ENCODE measurements around the gene SMYD3. TPM values are rescaled to one million over a fixed set of nuclear protein-coding genes. Genes with fewer than 3 reads are reported as not detected.
"Not testable (repeated sequence)": the region's sequence is repeated elsewhere in the genome, so short reads cannot be mapped to it uniquely, and the experiment has no call there.

Gene SMYD3
- total and polyA plus RNA-seq, 2 donors, result 22.0 to 27.0 TPM

DNA sequence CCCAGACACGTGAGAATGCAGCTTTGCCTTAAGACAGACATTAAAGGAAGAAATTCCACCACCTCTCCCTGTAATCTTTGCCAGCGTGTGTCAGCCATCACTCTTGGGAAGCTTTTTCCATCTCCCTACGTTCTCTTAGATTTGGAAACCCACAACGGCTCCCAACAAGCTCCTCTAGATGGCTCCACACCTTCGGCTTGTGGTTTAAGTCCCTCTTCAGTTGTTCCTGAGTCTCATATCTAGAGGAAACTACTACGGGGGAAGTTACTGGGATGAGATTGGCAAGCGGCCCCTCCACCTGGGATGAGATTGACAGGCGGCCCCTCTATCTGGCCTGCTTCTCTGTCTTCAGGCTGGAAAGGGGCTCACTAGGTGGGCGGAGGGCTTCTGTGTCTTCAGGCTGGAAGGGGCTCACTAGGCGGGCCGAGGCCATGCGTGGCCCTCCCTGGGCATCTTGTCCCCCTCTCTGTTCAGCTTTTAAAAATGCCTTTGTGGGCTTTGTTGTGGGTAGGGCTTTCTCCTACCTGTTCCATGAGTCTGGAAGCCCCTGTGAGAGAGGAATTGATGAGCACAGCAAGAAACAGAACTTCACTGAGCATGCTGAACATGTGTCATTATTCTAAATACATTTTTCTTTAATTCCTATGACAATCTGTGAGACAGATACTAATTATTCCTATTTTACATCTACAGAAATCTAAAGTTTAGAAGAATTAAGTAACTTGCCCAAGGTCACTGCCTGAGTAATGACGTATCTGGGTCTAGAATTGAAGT, 681.8 kb downstream of the SMYD3 start:
- Histone ChIP-seq H3K27me3 (ENCODE audit: control insufficient read depth in 2 of 2, insufficient read depth in 1 of 2, low read length in 1 of 2) (no peaks in the 10 kb centered on the region), H3K4me1 (ENCODE audit: control insufficient read depth in 2 of 2, insufficient read depth in 2 of 2, low read length in 2 of 2) (no peaks in the 10 kb centered on the region), H3K36me3 (ENCODE audit: control insufficient read depth in 2 of 2, insufficient read depth in 2 of 2, low read length in 1 of 2) (no peaks in the 10 kb centered on the region), H3K27ac (ENCODE audit: low read depth in 1 of 2, low read length in 1 of 2) (no peak overlapping the region), H3K4me3 (ENCODE audit: low read length in 2 of 2) (no peak overlapping the region), H3K9me3 (ENCODE audit: control insufficient read depth in 2 of 2, insufficient read depth in 1 of 2, low read length in 1 of 2) (no peaks in the 10 kb centered on the region)
- DNase-seq (ENCODE audit: low read depth in 6 of 9, low spot score in 9 of 9), result no peak
- 98% methylated on average over 13 of the region's 13 CpGs for WGBS

DNA sequence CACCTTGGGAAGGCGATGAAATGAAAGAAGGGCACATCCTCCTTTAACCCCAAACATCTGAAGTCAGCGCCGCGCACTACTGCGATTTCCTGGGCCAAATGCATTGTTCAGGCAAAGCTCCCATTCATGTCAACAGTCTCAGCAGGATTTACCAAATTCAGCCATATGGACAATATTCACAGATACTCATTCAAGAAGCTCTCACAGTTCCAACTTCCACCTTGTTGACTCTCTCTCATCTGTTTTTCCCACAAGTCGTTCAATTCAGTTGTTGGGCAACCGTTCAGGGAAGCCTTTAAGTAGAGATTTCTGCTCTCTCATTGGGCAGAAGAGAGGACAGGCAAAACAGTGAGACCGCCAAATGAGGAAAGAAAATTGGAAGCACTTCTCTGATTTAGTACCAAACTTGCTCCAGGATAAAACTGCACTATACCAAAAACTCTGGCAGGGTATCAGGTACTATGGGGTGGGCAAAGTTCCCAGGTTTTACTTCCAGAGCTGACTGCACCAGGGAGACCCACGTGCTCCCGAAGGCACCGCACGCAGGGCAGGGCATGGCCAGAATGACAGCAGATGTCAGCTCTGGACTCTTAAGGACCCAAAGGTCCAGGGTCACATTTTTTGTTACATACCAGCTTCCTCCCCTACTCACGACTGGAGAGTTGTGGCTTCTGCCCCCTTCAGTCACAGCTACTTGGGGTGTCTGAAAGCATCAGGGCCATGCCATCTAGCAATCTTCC, 683.5 kb downstream of the SMYD3 start:
- no peak overlapping the region for H3K27ac ChIP-seq (ENCODE audit: low read depth in 1 of 2, low read length in 1 of 2)

DNA sequence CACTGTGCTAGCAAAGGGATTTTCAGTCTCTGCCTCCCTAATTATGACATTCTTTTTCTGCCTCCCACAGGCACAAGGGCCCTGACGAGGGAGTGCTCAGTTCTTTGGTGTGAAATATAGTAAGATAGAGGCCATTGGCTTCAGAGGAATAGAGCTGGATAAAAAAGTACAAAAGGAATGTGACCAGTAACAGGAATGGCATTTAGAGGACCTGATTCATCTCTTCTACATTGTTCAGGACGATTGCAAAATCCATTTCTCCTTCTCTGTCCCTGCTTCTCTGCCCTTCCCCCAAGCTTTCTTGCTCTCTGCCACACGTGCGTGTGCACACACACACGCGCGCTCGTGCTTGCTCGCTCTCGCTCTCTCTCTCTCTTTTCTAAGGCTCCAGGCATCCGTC, 684.1 kb downstream of the SMYD3 start:
- 97% methylated on average over 11 of the region's 11 CpGs for WGBS
- Histone ChIP-seq H3K4me3 (ENCODE audit: low read length in 2 of 2) (no peak overlapping the region), H3K9me3 (ENCODE audit: control insufficient read depth in 2 of 2, insufficient read depth in 1 of 2, low read length in 1 of 2) (no peaks in the 10 kb centered on the region), H3K27me3 (ENCODE audit: control insufficient read depth in 2 of 2, insufficient read depth in 1 of 2, low read length in 1 of 2) (no peaks in the 10 kb centered on the region), H3K27ac (ENCODE audit: low read depth in 1 of 2, low read length in 1 of 2) (no peak overlapping the region), H3K36me3 (ENCODE audit: control insufficient read depth in 2 of 2, insufficient read depth in 2 of 2, low read length in 1 of 2) (no peaks in the 10 kb centered on the region), H3K4me1 (ENCODE audit: control insufficient read depth in 2 of 2, insufficient read depth in 2 of 2, low read length in 2 of 2) (no peaks in the 10 kb centered on the region)
- DNase-seq (ENCODE audit: low read depth in 6 of 9, low spot score in 9 of 9), result no peak

More for the DNA sequence above, 683.5 kb downstream of the SMYD3 start:
- no peak for DNase-seq (ENCODE audit: low read depth in 6 of 9, low spot score in 9 of 9)
- Histone ChIP-seq H3K4me3 (ENCODE audit: low read length in 2 of 2) (no peak overlapping the region), H3K9me3 (ENCODE audit: control insufficient read depth in 2 of 2, insufficient read depth in 1 of 2, low read length in 1 of 2) (no peaks in the 10 kb centered on the region), H3K27me3 (ENCODE audit: control insufficient read depth in 2 of 2, insufficient read depth in 1 of 2, low read length in 1 of 2) (no peaks in the 10 kb centered on the region), H3K36me3 (ENCODE audit: control insufficient read depth in 2 of 2, insufficient read depth in 2 of 2, low read length in 1 of 2) (no peaks in the 10 kb centered on the region), H3K4me1 (ENCODE audit: control insufficient read depth in 2 of 2, insufficient read depth in 2 of 2, low read length in 2 of 2) (no peaks in the 10 kb centered on the region)
- WGBS, result 95% methylated on average over 13 of the region's 13 CpGs

DNA sequence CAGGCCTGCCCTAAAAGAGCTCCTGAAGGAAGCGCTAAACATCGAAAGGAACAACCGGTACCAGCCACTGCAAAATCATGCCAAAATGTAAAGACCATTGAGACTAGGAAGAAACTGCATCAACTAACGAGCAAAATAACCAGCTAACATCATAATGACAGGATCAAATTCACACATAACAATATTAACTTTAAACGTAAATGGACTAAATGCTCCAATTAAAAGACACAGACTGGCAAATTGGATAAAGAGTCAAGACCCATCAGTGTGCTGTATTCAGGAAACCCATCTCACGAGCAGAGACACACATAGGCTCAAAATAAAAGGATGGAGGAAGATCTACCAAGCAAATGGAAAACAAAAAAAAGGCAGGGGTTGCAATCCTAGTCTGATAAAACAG, 688.7 kb downstream of the SMYD3 start:
- not testable (repeated sequence) for H3K36me3 ChIP-seq (ENCODE audit: control insufficient read depth in 2 of 2, insufficient read depth in 2 of 2, low read length in 1 of 2); H3K4me3 ChIP-seq (ENCODE audit: low read length in 2 of 2); H3K9me3 ChIP-seq (ENCODE audit: control insufficient read depth in 2 of 2, insufficient read depth in 1 of 2, low read length in 1 of 2); H3K27ac ChIP-seq (ENCODE audit: low read depth in 1 of 2, low read length in 1 of 2); H3K27me3 ChIP-seq (ENCODE audit: control insufficient read depth in 2 of 2, insufficient read depth in 1 of 2, low read length in 1 of 2); H3K4me1 ChIP-seq (ENCODE audit: control insufficient read depth in 2 of 2, insufficient read depth in 2 of 2, low read length in 2 of 2); DNase-seq (ENCODE audit: low read depth in 6 of 9, low spot score in 9 of 9)
- 88% methylated on average over 5 of the region's 6 CpGs for WGBS

DNA sequence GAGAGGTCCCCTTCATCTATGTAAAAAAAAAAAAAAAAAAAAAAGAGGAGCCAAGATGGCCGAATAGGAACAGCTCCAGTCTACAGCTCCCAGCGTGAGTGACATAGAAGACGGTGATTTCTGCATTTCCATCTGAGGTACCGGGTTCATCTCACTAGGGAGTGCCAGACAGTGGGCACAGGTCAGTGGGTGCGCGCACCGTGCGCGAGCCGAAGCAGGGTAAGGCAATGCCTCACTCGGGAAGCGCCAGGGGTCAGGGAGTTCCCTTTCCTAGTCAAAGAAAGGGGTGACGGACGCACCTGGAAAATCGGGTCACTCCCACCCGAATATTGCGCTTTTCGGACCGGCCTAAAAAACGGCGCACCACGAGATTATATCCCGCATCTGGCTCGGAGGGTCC, 690.6 kb downstream of the SMYD3 start:
- not testable (repeated sequence) for H3K9me3 ChIP-seq (ENCODE audit: control insufficient read depth in 2 of 2, insufficient read depth in 1 of 2, low read length in 1 of 2); H3K36me3 ChIP-seq (ENCODE audit: control insufficient read depth in 2 of 2, insufficient read depth in 2 of 2, low read length in 1 of 2); DNase-seq (ENCODE audit: low read depth in 6 of 9, low spot score in 9 of 9); H3K4me3 ChIP-seq (ENCODE audit: low read length in 2 of 2); H3K27ac ChIP-seq (ENCODE audit: low read depth in 1 of 2, low read length in 1 of 2); H3K4me1 ChIP-seq (ENCODE audit: control insufficient read depth in 2 of 2, insufficient read depth in 2 of 2, low read length in 2 of 2); H3K27me3 ChIP-seq (ENCODE audit: control insufficient read depth in 2 of 2, insufficient read depth in 1 of 2, low read length in 1 of 2)
- 96% methylated on average over 24 of the region's 24 CpGs for WGBS

DNA sequence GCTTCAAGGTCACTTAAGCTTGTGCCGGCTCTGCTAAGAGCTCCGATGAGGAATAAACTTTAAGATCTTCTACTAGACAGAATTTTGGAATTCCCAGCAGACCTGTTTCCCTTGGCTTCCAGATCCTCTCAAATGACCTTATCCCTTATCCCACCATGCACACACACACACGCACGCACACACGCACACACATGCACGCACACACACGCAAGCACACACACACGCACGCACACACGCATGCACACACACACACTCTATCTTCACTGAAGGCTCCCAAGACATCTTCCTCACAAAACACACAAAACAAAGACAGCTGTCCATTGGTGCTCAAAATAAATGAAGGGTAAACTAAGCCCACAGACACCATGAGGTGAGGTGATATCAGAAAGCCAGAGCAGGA, 692.4 kb downstream of the SMYD3 start:
- no peak for DNase-seq (ENCODE audit: low read depth in 6 of 9, low spot score in 9 of 9)
- Histone ChIP-seq H3K4me1 (ENCODE audit: control insufficient read depth in 2 of 2, insufficient read depth in 2 of 2, low read length in 2 of 2) (no peaks in the 10 kb centered on the region), H3K27ac (ENCODE audit: low read depth in 1 of 2, low read length in 1 of 2) (no peak overlapping the region), H3K36me3 (ENCODE audit: control insufficient read depth in 2 of 2, insufficient read depth in 2 of 2, low read length in 1 of 2) (no peaks in the 10 kb centered on the region), H3K9me3 (ENCODE audit: control insufficient read depth in 2 of 2, insufficient read depth in 1 of 2, low read length in 1 of 2) (no peaks in the 10 kb centered on the region), H3K4me3 (ENCODE audit: low read length in 2 of 2) (no peak overlapping the region), H3K27me3 (ENCODE audit: control insufficient read depth in 2 of 2, insufficient read depth in 1 of 2, low read length in 1 of 2) (no peaks in the 10 kb centered on the region)
- WGBS, result 91% methylated on average over 10 of the region's 10 CpGs

DNA sequence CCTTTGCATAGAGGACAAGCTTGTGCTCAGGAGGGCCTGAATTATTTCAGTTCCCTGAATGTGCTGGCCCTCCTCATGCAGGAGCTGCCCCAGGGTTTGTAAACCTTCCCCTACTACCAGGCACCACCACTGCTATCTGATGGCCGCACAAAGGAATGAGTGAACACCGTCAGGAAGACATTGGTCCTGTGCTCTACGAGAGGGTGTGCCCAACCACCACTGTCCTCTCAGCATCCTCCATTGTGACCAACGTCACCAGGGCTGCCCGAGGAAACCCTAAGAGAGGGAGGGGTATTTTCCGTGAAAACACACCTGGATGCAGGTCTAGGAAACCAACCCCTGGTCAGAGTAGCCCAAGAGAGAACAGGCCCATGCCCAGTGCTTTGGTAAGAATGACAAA, 694.8 kb downstream of the SMYD3 start:
- no peaks in the 10 kb centered on the region for H3K27me3 ChIP-seq (ENCODE audit: control insufficient read depth in 2 of 2, insufficient read depth in 1 of 2, low read length in 1 of 2)
- H3K27ac ChIP-seq (ENCODE audit: low read depth in 1 of 2, low read length in 1 of 2), result no peak overlapping the region
- H3K4me3 ChIP-seq (ENCODE audit: low read length in 2 of 2), result no peak overlapping the region
- no peaks in the 10 kb centered on the region for H3K4me1 ChIP-seq (ENCODE audit: control insufficient read depth in 2 of 2, insufficient read depth in 2 of 2, low read length in 2 of 2)
- H3K9me3 ChIP-seq (ENCODE audit: control insufficient read depth in 2 of 2, insufficient read depth in 1 of 2, low read length in 1 of 2), result no peaks in the 10 kb centered on the region
- WGBS, result 90% methylated on average over 6 of the region's 6 CpGs
- DNase-seq (ENCODE audit: low read depth in 6 of 9, low spot score in 9 of 9), result no peak
- H3K36me3 ChIP-seq (ENCODE audit: control insufficient read depth in 2 of 2, insufficient read depth in 2 of 2, low read length in 1 of 2), result no peaks in the 10 kb centered on the region

DNA sequence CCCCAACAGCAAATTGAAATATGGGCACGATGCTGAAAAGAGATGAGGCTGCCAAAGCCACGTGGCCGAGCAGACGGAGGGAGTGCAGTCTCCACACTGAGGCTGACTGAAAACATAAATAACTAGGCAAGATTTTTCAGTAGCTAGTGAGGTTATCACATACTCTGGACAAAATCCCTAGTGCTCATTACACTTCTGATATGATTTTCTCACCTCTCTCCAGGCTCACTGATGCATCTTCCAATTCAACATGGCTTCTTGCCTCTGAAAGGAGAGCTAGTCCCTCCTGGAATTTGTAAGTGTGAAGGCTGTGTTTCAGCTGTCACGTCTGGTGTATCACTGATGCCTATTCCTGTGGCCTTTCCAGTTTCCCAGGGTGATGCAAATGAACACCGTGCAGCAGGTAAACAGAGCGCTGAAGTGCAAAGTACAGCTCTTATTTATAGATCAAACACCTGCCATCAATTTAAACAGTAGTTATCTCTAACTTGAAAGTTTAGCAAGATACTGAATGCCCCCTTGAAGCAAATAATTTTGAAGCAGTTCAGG, 696.2 kb downstream of the SMYD3 start:
- H3K27me3 ChIP-seq (ENCODE audit: control insufficient read depth in 2 of 2, insufficient read depth in 1 of 2, low read length in 1 of 2), result no peaks in the 10 kb centered on the region
- DNase-seq (ENCODE audit: low read depth in 6 of 9, low spot score in 9 of 9), result no peak
- H3K4me3 ChIP-seq (ENCODE audit: low read length in 2 of 2), result no peak overlapping the region
- no peaks in the 10 kb centered on the region for H3K4me1 ChIP-seq (ENCODE audit: control insufficient read depth in 2 of 2, insufficient read depth in 2 of 2, low read length in 2 of 2)
- no peaks in the 10 kb centered on the region for H3K9me3 ChIP-seq (ENCODE audit: control insufficient read depth in 2 of 2, insufficient read depth in 1 of 2, low read length in 1 of 2)
- H3K36me3 ChIP-seq (ENCODE audit: control insufficient read depth in 2 of 2, insufficient read depth in 2 of 2, low read length in 1 of 2), result no peaks in the 10 kb centered on the region
- no peak overlapping the region for H3K27ac ChIP-seq (ENCODE audit: low read depth in 1 of 2, low read length in 1 of 2)
- WGBS, result 93% methylated on average over 7 of the region's 7 CpGs

DNA sequence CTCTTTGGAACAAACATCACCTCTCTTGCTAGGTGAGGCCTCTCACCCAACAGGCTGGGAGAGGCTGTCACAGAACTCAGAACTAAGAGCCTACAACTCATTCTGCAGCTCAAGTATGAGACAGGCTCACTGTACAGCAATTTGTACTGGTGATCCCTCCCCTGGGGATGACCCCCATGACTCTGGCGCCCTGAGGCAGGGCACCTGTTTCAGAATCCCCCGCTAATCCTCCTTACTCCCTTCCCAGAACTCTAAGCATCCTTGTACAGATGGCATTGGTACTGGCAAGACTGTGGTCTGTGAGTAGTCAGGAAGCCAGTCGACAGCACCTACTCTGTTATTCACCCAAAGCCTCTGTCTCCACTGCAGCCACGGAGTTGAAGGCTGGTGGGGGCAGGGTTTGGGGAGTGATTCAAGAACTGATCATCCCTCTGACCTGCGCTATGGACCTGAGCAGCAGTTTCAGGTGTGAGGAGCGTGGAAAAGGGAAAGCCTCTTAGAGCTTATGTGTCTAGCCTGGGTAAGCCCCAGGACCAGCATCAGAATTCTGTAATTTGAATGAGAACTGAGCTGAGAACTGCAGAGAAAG, 696.8 kb downstream of the SMYD3 start:
- no peak for DNase-seq (ENCODE audit: low read depth in 6 of 9, low spot score in 9 of 9)

More for the DNA sequence above, 696.8 kb downstream of the SMYD3 start:
- H3K27me3 ChIP-seq (ENCODE audit: control insufficient read depth in 2 of 2, insufficient read depth in 1 of 2, low read length in 1 of 2), result no peaks in the 10 kb centered on the region
- H3K4me1 ChIP-seq (ENCODE audit: control insufficient read depth in 2 of 2, insufficient read depth in 2 of 2, low read length in 2 of 2), result no peaks in the 10 kb centered on the region
- no peaks in the 10 kb centered on the region for H3K36me3 ChIP-seq (ENCODE audit: control insufficient read depth in 2 of 2, insufficient read depth in 2 of 2, low read length in 1 of 2)
- no peak overlapping the region for H3K27ac ChIP-seq (ENCODE audit: low read depth in 1 of 2, low read length in 1 of 2)
- H3K4me3 ChIP-seq (ENCODE audit: low read length in 2 of 2), result no peak overlapping the region
- 80% methylated on average over 6 of the region's 6 CpGs for WGBS
- no peaks in the 10 kb centered on the region for H3K9me3 ChIP-seq (ENCODE audit: control insufficient read depth in 2 of 2, insufficient read depth in 1 of 2, low read length in 1 of 2)

Measured in thymus (tissue), 11 donors.